Measurements from ENCODE around the gene SENP1. TPM values are rescaled to one million over a fixed set of nuclear protein-coding genes. Genes with fewer than 3 reads are reported as not detected.

The SENP1 gene
- total RNA-seq, 1 donor = 23.9 TPM

DNA sequence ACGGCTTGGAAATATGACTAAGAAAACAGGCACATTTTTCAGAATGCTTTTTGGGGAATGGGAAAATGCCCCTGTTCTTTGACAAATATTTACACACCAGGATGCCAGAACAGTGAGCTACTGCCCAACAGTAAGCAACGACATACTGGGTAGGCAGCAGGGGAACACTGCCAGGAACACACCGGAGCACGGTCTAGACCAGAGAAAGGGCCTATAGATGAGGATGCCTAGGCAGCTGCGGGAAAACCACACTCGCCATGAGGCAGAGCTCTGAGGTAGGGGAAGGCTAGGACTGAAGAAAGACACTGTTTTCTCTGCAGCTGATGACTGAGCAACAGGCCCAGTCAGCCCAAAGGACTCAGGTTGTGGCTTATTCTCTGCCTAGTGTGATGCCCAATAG is 55.7 kb downstream of the SENP1 start:
- DNase-seq (ENCODE audit: insufficient read length, low spot score, missing footprints) = no peak
- Histone ChIP-seq H2AFZ (ENCODE audit: low read length) (no peak overlapping the region), H3K27ac (ENCODE audit: low read depth, low read length) (no peak overlapping the region), H3K36me3 (ENCODE audit: insufficient read depth, low read length) (peaks cover 18% of the 10 kb centered on the region), H4K20me1 (ENCODE audit: insufficient read depth, low read length) (no peaks in the 10 kb centered on the region), H3K79me2 (ENCODE audit: insufficient read depth, low read length) (no peaks in the 10 kb centered on the region), H3K27me3 (ENCODE audit: insufficient read depth, low read length) (no peaks in the 10 kb centered on the region), H3K4me1 (ENCODE audit: insufficient read depth, low read length) (no peaks in the 10 kb centered on the region), H3K9me3 (ENCODE audit: low read depth, low read length) (no peaks in the 10 kb centered on the region), H3K4me2 (ENCODE audit: insufficient read depth, low read length) (no peak overlapping the region), H3K4me3 (ENCODE audit: insufficient read depth, low read length) (no peak overlapping the region)
- no peak for TF ChIP-seq CTCF (IDR thresholded peaks at IDR 0.05; ENCODE audit: extremely low read depth, low read depth, low read length)

- Histone ChIP-seq H3K27me3 (ENCODE audit: insufficient read depth, low read length) (no peaks in the 10 kb centered on the region), H3K4me2 (ENCODE audit: insufficient read depth, low read length) (no peak overlapping the region), H3K79me2 (ENCODE audit: insufficient read depth, low read length) (no peaks in the 10 kb centered on the region), H3K36me3 (ENCODE audit: insufficient read depth, low read length) (peaks cover 23% of the 10 kb centered on the region), H4K20me1 (ENCODE audit: insufficient read depth, low read length) (no peaks in the 10 kb centered on the region), H3K9me3 (ENCODE audit: low read depth, low read length) (no peaks in the 10 kb centered on the region), H3K4me3 (ENCODE audit: insufficient read depth, low read length) (no peak overlapping the region), H3K4me1 (ENCODE audit: insufficient read depth, low read length) (no peaks in the 10 kb centered on the region), H2AFZ (ENCODE audit: low read length) (no peak overlapping the region), H3K27ac (ENCODE audit: low read depth, low read length) (no peak overlapping the region)
- no peak for DNase-seq (ENCODE audit: insufficient read length, low spot score, missing footprints)
- no peak for TF ChIP-seq CTCF (IDR thresholded peaks at IDR 0.05; ENCODE audit: extremely low read depth, low read depth, low read length)
Observed at GRCh38 chr12:48045965-48046518, 59.8 kb downstream of the SENP1 start.

- Histone ChIP-seq H4K20me1 (ENCODE audit: insufficient read depth, low read length) (no peaks in the 10 kb centered on the region), H3K4me3 (ENCODE audit: insufficient read depth, low read length) (no peak overlapping the region), H3K79me2 (ENCODE audit: insufficient read depth, low read length) (no peaks in the 10 kb centered on the region), H3K36me3 (ENCODE audit: insufficient read depth, low read length) (peaks cover 23% of the 10 kb centered on the region), H3K4me2 (ENCODE audit: insufficient read depth, low read length) (no peak overlapping the region), H3K9me3 (ENCODE audit: low read depth, low read length) (no peaks in the 10 kb centered on the region), H3K4me1 (ENCODE audit: insufficient read depth, low read length) (no peaks in the 10 kb centered on the region), H3K27ac (ENCODE audit: low read depth, low read length) (no peak overlapping the region), H2AFZ (ENCODE audit: low read length) (no peak overlapping the region), H3K27me3 (ENCODE audit: insufficient read depth, low read length) (no peaks in the 10 kb centered on the region)
- DNase-seq (ENCODE audit: insufficient read length, low spot score, missing footprints) = no peak
- TF ChIP-seq CTCF (IDR thresholded peaks at IDR 0.05; ENCODE audit: extremely low read depth, low read depth, low read length) = no peak
Observed at GRCh38 chr12:48045061-48045846, 60.6 kb downstream of the SENP1 start.

DNA sequence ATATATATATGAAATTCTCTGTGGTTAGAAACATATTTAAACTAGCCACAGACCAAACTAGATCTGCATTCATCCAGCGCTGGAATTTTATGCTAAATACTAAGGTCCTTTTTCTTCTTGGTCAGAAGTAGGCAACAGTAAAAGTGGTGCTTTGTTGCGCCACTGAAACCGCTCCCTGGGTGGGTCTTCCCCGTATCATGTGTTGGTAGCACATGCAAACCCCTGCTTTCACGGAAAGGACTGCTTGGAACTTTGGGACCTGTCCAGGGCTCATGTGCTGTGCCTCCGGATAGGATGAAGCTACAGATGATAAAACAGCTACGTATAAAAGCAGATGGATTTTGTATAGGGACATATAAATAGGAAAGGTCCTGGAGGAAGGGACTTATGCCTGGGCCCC is 61.5 kb downstream of the SENP1 start:
- Histone ChIP-seq H2AFZ (ENCODE audit: low read length) (no peak overlapping the region), H3K27ac (ENCODE audit: low read depth, low read length) (no peak overlapping the region), H3K4me3 (ENCODE audit: insufficient read depth, low read length) (no peak overlapping the region), H3K36me3 (ENCODE audit: insufficient read depth, low read length) (peaks cover 23% of the 10 kb centered on the region), H3K4me1 (ENCODE audit: insufficient read depth, low read length) (no peaks in the 10 kb centered on the region), H4K20me1 (ENCODE audit: insufficient read depth, low read length) (no peaks in the 10 kb centered on the region), H3K79me2 (ENCODE audit: insufficient read depth, low read length) (no peaks in the 10 kb centered on the region), H3K27me3 (ENCODE audit: insufficient read depth, low read length) (no peaks in the 10 kb centered on the region), H3K4me2 (ENCODE audit: insufficient read depth, low read length) (no peak overlapping the region), H3K9me3 (ENCODE audit: low read depth, low read length) (no peaks in the 10 kb centered on the region)
- TF ChIP-seq CTCF (IDR thresholded peaks at IDR 0.05; ENCODE audit: extremely low read depth, low read depth, low read length) = no peak
- no peak for DNase-seq (ENCODE audit: insufficient read length, low spot score, missing footprints)

All from osteoblast (primary cell).